MM.1S (cell line): ENCODE measurements around the gene DYNC1I1.

Experiments used
- DNase-seq: peaks from one replicate; pipeline ENCODE4 v3.0.0-alpha.2; 2015
- H2AFZ ChIP-seq: fragments of 300-600 bp; sonication (generic); 2 replicates; pipeline ENCODE4 v1.6.0; 2016; ENCODE audit warnings: antibody characterized with exemption, low read length
- H3F3A ChIP-seq: fragments of 300-600 bp; sonication (generic); 2 replicates; pipeline ENCODE4 v1.6.1; 2016; ENCODE audit warnings: mild to moderate bottlenecking, antibody characterized with exemption, low read length, moderate library complexity, mixed read lengths; ENCODE audit not compliant: insufficient read depth
- H3K27ac ChIP-seq: fragments of 300-600 bp; sonication (generic); 2 replicates; pipeline ENCODE4 v1.5.1; 2016; ENCODE audit warnings: mild to moderate bottlenecking, low read length
- H3K27me3 ChIP-seq: fragments of 300-600 bp; sonication (generic); replicated peaks from 2 replicates; pipeline ENCODE4 v1.6.0; 2016; ENCODE audit warnings: low read length; ENCODE audit not compliant: insufficient read depth
- H3K36me3 ChIP-seq: fragments of 300-600 bp; sonication (generic); replicated peaks from 2 replicates; pipeline ENCODE4 v1.6.1; 2016; ENCODE audit warnings: mild to moderate bottlenecking, low read length, mixed read lengths; ENCODE audit not compliant: insufficient read depth
- H3K4me1 ChIP-seq: fragments of 300-600 bp; sonication (generic); 2 replicates; pipeline ENCODE4 v1.6.1; 2016; ENCODE audit warnings: low read length, mixed read lengths
- H3K4me2 ChIP-seq: fragments of 300-600 bp; sonication (generic); 2 replicates; pipeline ENCODE4 v1.6.0; 2016; ENCODE audit warnings: low read depth, low read length
- H3K4me3 ChIP-seq: fragments of 300-600 bp; sonication (generic); 2 replicates; pipeline ENCODE4 v1.5.1; 2016; ENCODE audit warnings: low read length, mixed read lengths
- H3K79me2 ChIP-seq: fragments of 300-600 bp; sonication (generic); 2 replicates; pipeline ENCODE4 v1.6.1; 2016; ENCODE audit warnings: mixed run types, low read length, mixed read lengths
- H3K9ac ChIP-seq: fragments of 300-600 bp; sonication (generic); 2 replicates; pipeline ENCODE4 v1.6.1; 2016; ENCODE audit warnings: low read length, mixed read lengths
- H3K9me2 ChIP-seq: fragments of 300-600 bp; sonication (generic); replicated peaks from 2 replicates; pipeline ENCODE4 v1.6.1; 2016; ENCODE audit warnings: mild to moderate bottlenecking, low read length, mixed read lengths; ENCODE audit not compliant: insufficient read depth
- H3K9me3 ChIP-seq: fragments of 300-600 bp; sonication (generic); replicated peaks from 2 replicates; pipeline ENCODE4 v1.6.1; 2016; ENCODE audit warnings: mild to moderate bottlenecking, low read length, mixed read lengths; ENCODE audit not compliant: insufficient read depth
- H4K20me1 ChIP-seq: fragments of 300-600 bp; sonication (generic); 2 replicates; pipeline ENCODE4 v1.6.1; 2016; ENCODE audit warnings: mild to moderate bottlenecking, low read length, moderate library complexity, mixed read lengths; ENCODE audit not compliant: insufficient read depth
- CTCF ChIP-seq: fragments of 300-600 bp; sonication (generic); IDR thresholded peaks from 2 replicates; pipeline ENCODE4 v1.5.1; 2016; ENCODE audit warnings: antibody characterized with exemption, low read length, mixed read lengths
- EZH2 ChIP-seq: fragments of 300-600 bp; sonication (generic); optimal IDR thresholded peaks from 2 replicates; pipeline ENCODE3; 2017; ENCODE audit warnings: low read depth, mild to moderate bottlenecking, antibody characterized with exemption, low read length, mixed read lengths
- EZH2phosphoT487 ChIP-seq: fragments of 300-600 bp; sonication (generic); IDR thresholded peaks from 2 replicates; pipeline ENCODE4 v1.6.1; 2018; ENCODE audit warnings: antibody characterized with exemption, low read length

The DYNC1I1 gene

DNA sequence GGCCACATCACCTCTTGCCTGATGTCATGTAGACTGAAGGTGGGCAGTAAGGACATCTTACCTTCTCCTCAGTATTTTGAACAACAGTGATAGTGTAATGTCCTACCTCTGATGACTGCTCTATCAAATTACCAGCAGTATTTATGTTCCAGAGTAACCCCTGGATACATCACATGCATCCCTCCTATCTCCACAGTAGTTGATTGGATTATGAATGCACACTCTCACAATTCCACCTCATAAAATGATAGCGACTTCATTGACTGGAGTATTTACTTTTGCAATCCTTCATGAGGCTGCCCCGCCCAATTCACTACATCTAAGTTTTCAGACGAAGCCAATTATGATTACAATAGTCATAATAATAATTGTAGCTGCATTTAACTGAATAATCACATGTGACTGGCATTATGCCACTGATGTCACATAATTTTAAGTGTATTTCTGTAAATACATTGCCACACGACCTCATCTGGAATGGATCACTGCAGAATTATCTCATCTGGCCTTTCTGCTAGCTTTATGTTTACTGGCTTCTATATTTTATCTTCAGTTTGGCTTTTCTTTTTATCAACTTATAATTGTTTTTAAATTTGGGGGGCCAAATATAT, 280.6 kb downstream of the DYNC1I1 start:
- Histone ChIP-seq H3K9ac (no peak overlapping the region), H3K79me2 (no peaks in the 10 kb centered on the region), H3K36me3 (no peaks in the 10 kb centered on the region), H2AFZ (no peak overlapping the region), H3K27me3 (no peaks in the 10 kb centered on the region), H3K9me3 (no peaks in the 10 kb centered on the region), H3K4me2 (no peak overlapping the region), H3K4me3 (no peak overlapping the region), H3K27ac (no peak overlapping the region), H3F3A (no peaks in the 10 kb centered on the region), H4K20me1 (no peaks in the 10 kb centered on the region), H3K4me1 (no peaks in the 10 kb centered on the region), H3K9me2 (no peaks in the 10 kb centered on the region)
- DNase-seq, result no peak
- TF ChIP-seq CTCF, result no peak
- no peak for TF ChIP-seq EZH2
- no peak for TF ChIP-seq EZH2phosphoT487

DNA sequence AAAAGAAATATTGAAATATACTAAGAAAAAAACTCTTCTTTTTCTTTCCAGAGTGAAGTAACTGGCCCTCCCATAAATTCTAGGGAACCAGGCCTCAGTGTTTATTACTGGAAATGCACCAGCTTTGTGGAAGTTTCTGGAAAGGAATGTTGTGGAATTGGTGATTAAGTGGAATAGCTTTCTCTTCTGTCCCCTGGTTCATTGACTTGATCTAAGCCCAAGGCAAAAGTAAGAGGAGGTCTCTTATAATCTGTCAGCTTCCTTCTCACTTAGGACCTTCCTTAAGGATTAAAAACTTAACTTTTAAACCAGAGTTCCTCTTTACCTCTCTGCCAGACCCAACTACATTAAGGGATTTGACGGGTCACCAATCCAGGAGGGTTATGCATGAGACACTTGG, 283.4 kb downstream of the DYNC1I1 start:
- Histone ChIP-seq H3F3A (no peaks in the 10 kb centered on the region), H3K4me2 (no peak overlapping the region), H3K9ac (no peak overlapping the region), H4K20me1 (no peaks in the 10 kb centered on the region), H3K4me1 (no peaks in the 10 kb centered on the region), H3K36me3 (no peaks in the 10 kb centered on the region), H3K27ac (no peak overlapping the region), H3K4me3 (no peak overlapping the region), H3K79me2 (no peaks in the 10 kb centered on the region), H2AFZ (no peak overlapping the region), H3K9me2 (no peaks in the 10 kb centered on the region), H3K27me3 (no peaks in the 10 kb centered on the region), H3K9me3 (no peaks in the 10 kb centered on the region)
- no peak for TF ChIP-seq EZH2phosphoT487
- no peak for TF ChIP-seq CTCF
- TF ChIP-seq EZH2, result no peak
- DNase-seq, result no peak

DNA sequence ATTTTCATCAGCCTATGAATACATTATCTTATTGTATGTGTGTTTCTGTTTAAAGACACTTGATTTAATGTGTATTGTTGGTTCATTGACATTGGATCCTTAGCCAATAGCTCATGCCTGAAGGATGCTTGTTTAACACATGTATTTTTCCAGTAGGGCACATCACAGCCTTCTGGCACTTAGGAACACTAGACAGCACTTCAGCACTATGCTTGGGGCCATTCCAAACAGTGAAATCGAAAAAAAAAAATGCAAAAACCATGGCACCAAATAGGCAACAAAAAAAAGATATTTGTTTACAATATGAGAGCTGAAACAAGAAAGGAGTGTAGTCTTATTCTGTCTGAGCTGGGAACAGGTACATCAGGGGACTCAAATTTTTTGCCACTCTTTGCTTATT, 286.7 kb downstream of the DYNC1I1 start:
- no peak for DNase-seq

More for the DNA sequence above, 286.7 kb downstream of the DYNC1I1 start:
- no peak for TF ChIP-seq EZH2
- no peak for TF ChIP-seq EZH2phosphoT487
- TF ChIP-seq CTCF, result no peak
- no peaks in the 10 kb centered on the region for H3F3A ChIP-seq
- H3K36me3 ChIP-seq, result no peaks in the 10 kb centered on the region
- H3K9me3 ChIP-seq, result no peaks in the 10 kb centered on the region
- H3K9ac ChIP-seq, result no peak overlapping the region
- no peaks in the 10 kb centered on the region for H3K27me3 ChIP-seq
- no peak overlapping the region for H3K27ac ChIP-seq
- H4K20me1 ChIP-seq, result no peaks in the 10 kb centered on the region
- no peaks in the 10 kb centered on the region for H3K9me2 ChIP-seq
- no peak overlapping the region for H2AFZ ChIP-seq
- no peak overlapping the region for H3K4me2 ChIP-seq
- H3K4me3 ChIP-seq, result no peak overlapping the region
- H3K4me1 ChIP-seq, result no peaks in the 10 kb centered on the region
- H3K79me2 ChIP-seq, result no peaks in the 10 kb centered on the region
